Hematopoietic multipotent progenitor cell treated with erythropoietin and hydrocortisone succinate and interleukin-3 and kit ligand, for 15 days (in vitro differentiated cells): Measurements from ENCODE around the gene ECE1.

Experiments used
- DNase-seq: peaks from one replicate; pipeline ENCODE4 v3.0.0-alpha.2; 2015; ENCODE audit warnings: low spot score

ECE1 gene

GRCh38 chr1:21268281-21269239, 21.7 kb downstream of the ECE1 start:
- DNase-seq: no peak

- no peak for DNase-seq
These were observed 22.8 kb downstream of the ECE1 start for GRCh38 chr1:21267191-21268077.

- peak; percentile 83 for DNase-seq
These were observed 24.0 kb downstream of the ECE1 start for GRCh38 chr1:21266119-21266774.

GRCh38 chr1:21265644-21266043, 24.6 kb downstream of the ECE1 start:
- peak; percentile 30 for DNase-seq

- no peak for DNase-seq
These were observed 25.4 kb downstream of the ECE1 start for GRCh38 chr1:21264898-21265297.

- no peak for DNase-seq
These were observed 26.5 kb downstream of the ECE1 start for GRCh38 chr1:21263653-21264225.

GRCh38 chr1:21263052-21263429, 27.2 kb downstream of the ECE1 start:
- no peak for DNase-seq

GRCh38 chr1:21262293-21263051, 27.8 kb downstream of the ECE1 start:
- no peak for DNase-seq

GRCh38 chr1:21261551-21262292, 28.5 kb downstream of the ECE1 start:
- peak; percentile 17 for DNase-seq

- DNase-seq: no peak
These were observed 29.7 kb downstream of the ECE1 start for GRCh38 chr1:21260405-21261125.

- no peak for DNase-seq
These were observed 30.8 kb downstream of the ECE1 start for GRCh38 chr1:21259316-21260076.

- no peak for DNase-seq
These were observed 31.7 kb downstream of the ECE1 start for GRCh38 chr1:21258331-21259134.

- no peak for DNase-seq
These were observed 32.7 kb downstream of the ECE1 start for GRCh38 chr1:21257431-21258135.

GRCh38 chr1:21256776-21257175, 33.5 kb downstream of the ECE1 start:
- no peak for DNase-seq

- no peak for DNase-seq
These were observed 34.3 kb downstream of the ECE1 start for GRCh38 chr1:21255943-21256320.

GRCh38 chr1:21255284-21255942, 34.9 kb downstream of the ECE1 start:
- peak; percentile 88 for DNase-seq

- no peak for DNase-seq
These were observed 35.8 kb downstream of the ECE1 start for GRCh38 chr1:21254335-21254951.
